K562 (cell line): Measurements from ENCODE around the gene PLAAT3. TPM values are rescaled to one million over a fixed set of nuclear protein-coding genes. Genes with fewer than 3 reads are reported as not detected.

Experiments used
- ATAC-seq: fragments of 200-7000 bp; cut with Tn5 transposase; 3 replicates; pipeline ENCODE4 v1.9.1; 2020; ENCODE audit warnings: moderate library complexity
- BruUV-seq: library from RNA; stranded (reverse); fragments of 400-500 nt; replicated peaks from 2 replicates; lab custom pipeline; 2021; lab: Mats Ljungman, UMichigan
- CTCF ChIA-PET: fragments of 300-600 bp; formaldehyde crosslinking; extraction: SDS; loops from one replicate; lab custom pipeline; 2021; ENCODE audit warnings: low intra/inter-chr PET ratio; lab: Yijun Ruan, JAX
- POLR2A ChIA-PET: fragments of 300-600, 350-650 bp; sonication (Branson Sonifier 250); formaldehyde crosslinking; extraction: SDS; loops from one replicate; lab custom pipeline; 2021; ENCODE audit warnings: antibody characterized with exemption, inconsistent platforms; lab: Yijun Ruan, JAX
- DNase-seq, 4 experiments: peaks; one replicate each; pipeline versions ENCODE4 v3.0.0 to v3.0.0-alpha.2; 2011 to 2018; ENCODE audit warnings: low spot score in 3 of 4, mixed read lengths in 3 of 4; ENCODE audit errors: extremely low read depth in 1 of 4
- FAIRE-seq: peaks from 2 replicates; lab custom pipeline; 2011; peaks lifted over from hg19 to GRCh38; lab: Jason Lieb, UNC
- H2AFZ ChIP-seq: 2 replicates; pipeline ENCODE4 v1.6.0; 2011; ENCODE audit warnings: low read depth, low read length, control low read depth, inconsistent platforms
- H3K27ac ChIP-seq: fragments of 200-600 bp; 3 replicates; pipeline ENCODE4 v1.8.0; 2011; ENCODE audit warnings: low read depth, mild to moderate bottlenecking, control low read depth, inconsistent platforms, low read length, moderate library complexity, mixed read lengths; ENCODE audit errors: extremely low read depth
- H3K27me3 ChIP-seq, 2 experiments: fragments of 300-600 bp in 1 of 2; 2 replicates in 1 of 2; 3 replicates in 1 of 2; pipeline versions ENCODE4 v1.6.0 to v1.8.0; 2011; ENCODE audit warnings: inconsistent platforms in 2 of 2, low read length in 2 of 2, mild to moderate bottlenecking in 1 of 2, mixed read lengths in 1 of 2, moderate library complexity in 1 of 2; ENCODE audit not compliant: control insufficient read depth in 2 of 2, insufficient read depth in 2 of 2
- H3K36me3 ChIP-seq: fragments of 300-600 bp; 3 replicates; pipeline ENCODE4 v1.8.0; 2011; ENCODE audit warnings: mild to moderate bottlenecking, low read length, inconsistent platforms; ENCODE audit not compliant: control insufficient read depth, insufficient read depth
- H3K4me1 ChIP-seq, 2 experiments: fragments of 200-600 bp in 1 of 2; replicated peaks in 1 of 2; 2 replicates in 1 of 2; 3 replicates in 1 of 2; pipeline versions ENCODE4 v1.5.1 to v1.8.0; 2011; ENCODE audit warnings: inconsistent platforms in 2 of 2, low read length in 2 of 2, mild to moderate bottlenecking in 1 of 2, mixed read lengths in 1 of 2, moderate library complexity in 1 of 2; ENCODE audit not compliant: control insufficient read depth in 2 of 2, insufficient read depth in 2 of 2
- H3K4me2 ChIP-seq: 2 replicates; pipeline ENCODE4 v1.6.1; 2011; ENCODE audit warnings: low read length, control low read depth, inconsistent platforms, mixed read lengths; ENCODE audit not compliant: insufficient read depth
- H3K4me3 ChIP-seq: fragments of 200-600 bp; sonication (generic), shearing (Covaris generic); 2 replicates; pipeline ENCODE4 v1.5.1; 2016; ENCODE audit warnings: control low read depth, inconsistent platforms
- H3K79me2 ChIP-seq: fragments of 200-600 bp; 3 replicates; pipeline ENCODE4 v1.8.0; 2011; ENCODE audit warnings: low read length, inconsistent platforms; ENCODE audit not compliant: control insufficient read depth, insufficient read depth
- H3K9ac ChIP-seq, 2 experiments: 2 replicates each; pipeline versions ENCODE4 v1.6.0 to v1.6.1; 2011; ENCODE audit warnings: low read depth in 2 of 2, low read length in 2 of 2, control low read depth in 1 of 2, inconsistent platforms in 1 of 2, mild to moderate bottlenecking in 1 of 2, mixed read lengths in 1 of 2; ENCODE audit not compliant: insufficient read depth in 1 of 2
- H3K9me1 ChIP-seq: one replicate; pipeline ENCODE4 v1.6.0; 2011; ENCODE audit warnings: inconsistent platforms, mild to moderate bottlenecking, low read length, moderate library complexity; ENCODE audit not compliant: control insufficient read depth, insufficient read depth
- H3K9me3 ChIP-seq: replicated peaks from 2 replicates; pipeline ENCODE4 v1.5.1; 2011; ENCODE audit warnings: low read depth, low read length, inconsistent platforms; ENCODE audit not compliant: control insufficient read depth, insufficient read depth
- H4K20me1 ChIP-seq: replicated peaks from 2 replicates; pipeline ENCODE4 v1.6.1; 2011; ENCODE audit warnings: low read length, inconsistent platforms, mixed read lengths; ENCODE audit not compliant: control insufficient read depth, insufficient read depth
- ZNF24 ChIP-seq: fragments of 450-650 bp; IDR thresholded peaks from 2 replicates; pipeline ENCODE4 v1.6.1; 2016
- WGBS: fragments of 100-300 bp; shearing (Covaris generic); methylation state at CpG from one replicate; pipeline ENCODE4 v1.1.6; 2016; ENCODE audit warnings: low coverage, mixed read lengths; ENCODE audit not compliant: insufficient coverage; ENCODE audit errors: missing lambda C conversion rate; 5-methylcytosine and 5-hydroxymethylcytosine counted together
- in situ Hi-C: fragments of 300-500 bp; cut with MboI; formaldehyde crosslinking; loops from 4 replicates; pipeline ENCODE4 v1.15.0; 2018; ENCODE audit warnings: inconsistent platforms, mixed read lengths
- intact Hi-C: fragments of 100-400 bp; cut with micrococcal nuclease; formaldehyde crosslinking; loops from 2 replicates; pipeline ENCODE4 v1.14.2; 2022
- polyA plus RNA-seq, 8 experiments: library from polyadenylated mRNA; depleted of rRNA in 4 of 8; stranded (reverse) in 5 of 8; unstranded in 3 of 8; fragments of >200 nt; fragmentation: Nextera tagmentation in 2 of 8; fragmentation: Illumina TruSeq in 1 of 8; extraction: Ambion mirVana in 2 of 8; extraction: Trizol in 1 of 8; gene quantifications; 2 replicates each; pipeline versions ENCODE4 v1.2.1 to v1.2.3, GENCODE V29; 2011 to 2014; ENCODE audit warnings: inconsistent platforms in 1 of 8, missing spikeins in 1 of 8
- total RNA-seq, 7 experiments: library from RNA; depleted of rRNA in 6 of 7; stranded (reverse); fragments of >200 nt in 6 of 7; fragmentation: Illumina TruSeq in 2 of 7; extraction: Trizol in 2 of 7; gene quantifications; 2 replicates each; pipeline versions ENCODE4 v1.2.1 to v1.2.3, GENCODE V29; 2011 to 2021; ENCODE audit warnings: low replicate concordance in 1 of 7
- TF ChIP-seq, protein P1 (sequence below), 2 experiments: fragments of 450-650 bp in 1 of 2; sonication (generic) in 1 of 2; formaldehyde crosslinking in 1 of 2; IDR thresholded peaks; 2 replicates each; pipeline versions ENCODE4 v1.7.1 to v1.9.0; 2016 to 2022; ENCODE audit warnings: inconsistent platforms in 1 of 2, mild to moderate bottlenecking in 1 of 2, missing genetic modification reagents in 1 of 2

PLAAT3 gene
- total and polyA plus RNA-seq, 9 of the 15 experiments (the other 6 are each of a cell fraction or from before 2014, with no cell fraction given), result 0.80 to 2.7 (median 1.4) TPM

DNA sequence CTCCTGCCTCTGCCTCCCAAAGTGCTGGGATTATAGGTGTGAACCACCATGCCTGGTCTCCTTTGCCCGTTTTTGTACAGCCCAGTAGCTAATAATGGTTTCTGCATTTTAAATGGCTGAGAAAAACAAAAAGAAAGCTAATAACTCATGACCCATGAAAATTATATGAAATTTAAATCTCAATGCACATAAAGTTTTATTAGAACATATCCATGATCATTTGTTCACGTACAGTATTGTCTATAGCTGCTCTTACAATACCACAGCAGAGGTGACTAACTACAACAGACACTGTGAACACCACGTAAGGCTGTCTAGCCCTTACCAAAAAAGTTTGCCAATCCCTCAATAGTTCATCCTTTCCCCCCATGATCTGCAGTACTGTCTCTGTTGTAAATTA, 44.7 kb downstream of the PLAAT3 start:
- no peaks in the 10 kb centered on the region for H3K27me3 ChIP-seq
- no peaks in the 10 kb centered on the region for H3K36me3 ChIP-seq
- POLR2A ChIA-PET, result no interaction called here
- FAIRE-seq (no peak), DNase-seq (no peak), ATAC-seq (no peak)
- CTCF ChIA-PET, result no interaction called here
- H4K20me1 ChIP-seq, result no peaks in the 10 kb centered on the region
- H2AFZ ChIP-seq, result no peak overlapping the region
- H3K4me3 ChIP-seq, result no peak overlapping the region
- intact Hi-C loops, result loop anchor here (5.0 kb wide), 1 partner anchor 62 kb away; the partner anchor contains the start of gene LGALS12
- WGBS, result 74% methylated on average over 3 of the region's 3 CpGs
- H3K27ac ChIP-seq, result no peak overlapping the region
- H3K79me2 ChIP-seq, result no peaks in the 10 kb centered on the region
- no TSS peak for BruUV-seq
- peaks cover 29 to 42% of the 10 kb centered on the region in 2 experiments for H3K4me1 ChIP-seq
- TF ChIP-seq, protein P1, sequence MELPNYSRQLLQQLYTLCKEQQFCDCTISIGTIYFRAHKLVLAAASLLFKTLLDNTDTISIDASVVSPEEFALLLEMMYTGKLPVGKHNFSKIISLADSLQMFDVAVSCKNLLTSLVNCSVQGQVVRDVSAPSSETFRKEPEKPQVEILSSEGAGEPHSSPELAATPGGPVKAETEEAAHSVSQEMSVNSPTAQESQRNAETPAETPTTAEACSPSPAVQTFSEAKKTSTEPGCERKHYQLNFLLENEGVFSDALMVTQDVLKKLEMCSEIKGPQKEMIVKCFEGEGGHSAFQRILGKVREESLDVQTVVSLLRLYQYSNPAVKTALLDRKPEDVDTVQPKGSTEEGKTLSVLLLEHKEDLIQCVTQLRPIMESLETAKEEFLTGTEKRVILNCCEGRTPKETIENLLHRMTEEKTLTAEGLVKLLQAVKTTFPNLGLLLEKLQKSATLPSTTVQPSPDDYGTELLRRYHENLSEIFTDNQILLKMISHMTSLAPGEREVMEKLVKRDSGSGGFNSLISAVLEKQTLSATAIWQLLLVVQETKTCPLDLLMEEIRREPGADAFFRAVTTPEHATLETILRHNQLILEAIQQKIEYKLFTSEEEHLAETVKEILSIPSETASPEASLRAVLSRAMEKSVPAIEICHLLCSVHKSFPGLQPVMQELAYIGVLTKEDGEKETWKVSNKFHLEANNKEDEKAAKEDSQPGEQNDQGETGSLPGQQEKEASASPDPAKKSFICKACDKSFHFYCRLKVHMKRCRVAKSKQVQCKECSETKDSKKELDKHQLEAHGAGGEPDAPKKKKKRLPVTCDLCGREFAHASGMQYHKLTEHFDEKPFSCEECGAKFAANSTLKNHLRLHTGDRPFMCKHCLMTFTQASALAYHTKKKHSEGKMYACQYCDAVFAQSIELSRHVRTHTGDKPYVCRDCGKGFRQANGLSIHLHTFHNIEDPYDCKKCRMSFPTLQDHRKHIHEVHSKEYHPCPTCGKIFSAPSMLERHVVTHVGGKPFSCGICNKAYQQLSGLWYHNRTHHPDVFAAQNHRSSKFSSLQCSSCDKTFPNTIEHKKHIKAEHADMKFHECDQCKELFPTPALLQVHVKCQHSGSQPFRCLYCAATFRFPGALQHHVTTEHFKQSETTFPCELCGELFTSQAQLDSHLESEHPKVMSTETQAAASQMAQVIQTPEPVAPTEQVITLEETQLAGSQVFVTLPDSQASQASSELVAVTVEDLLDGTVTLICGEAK (IDR thresholded peaks at IDR 0.05), result peak; percentile 78
- TF ChIP-seq, protein P1 (CRISPR knock-in tag; IDR thresholded peaks at IDR 0.05), result no peak
- TF ChIP-seq ZNF24, result no peak
- no peak overlapping the region for H3K9ac ChIP-seq
- in situ Hi-C loops, result no loop called here
- peaks cover 3% of the 10 kb centered on the region; the same call in 1 of the 2 replicates for H3K9me3 ChIP-seq
- H3K9me1 ChIP-seq, result no peaks in the 10 kb centered on the region
- H3K4me2 ChIP-seq, result no peak overlapping the region
